ENCODE results near the gene CLCN1. TPM values are rescaled to one million over a fixed set of nuclear protein-coding genes. Genes with fewer than 3 reads are reported as not detected.

Gene CLCN1
- total RNA-seq, 2 donors from 2014 or later = 0.11 TPM; not detected in 1

DNA sequence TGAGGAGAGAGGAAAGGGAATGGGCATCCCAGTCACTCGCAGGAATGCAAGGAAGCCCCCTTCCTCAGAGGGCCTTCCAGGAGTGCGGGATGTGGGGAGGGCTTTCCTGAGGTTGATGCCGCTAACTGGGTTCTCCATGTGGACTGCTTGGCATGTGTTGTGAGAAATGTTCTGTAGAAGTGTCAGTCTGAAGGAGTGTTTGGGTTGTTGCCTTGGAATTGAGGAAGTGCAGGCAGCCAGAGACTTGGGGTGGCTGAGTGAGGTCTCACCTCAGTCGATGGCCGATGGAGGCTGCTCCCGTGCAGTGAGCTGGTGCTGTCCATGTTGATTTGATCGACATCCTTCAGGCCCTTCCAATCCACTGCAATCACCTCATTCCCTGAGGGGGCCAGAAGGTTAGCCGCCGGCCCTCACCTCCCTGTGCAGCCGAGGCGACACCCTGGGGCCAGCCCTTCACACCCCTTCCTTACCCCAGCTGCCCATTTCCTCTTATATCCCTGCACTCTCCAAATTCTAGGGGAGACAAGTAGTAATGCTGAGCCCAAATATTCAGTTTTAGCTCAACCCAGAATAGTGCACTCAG is 44.0 kb downstream of the CLCN1 start:
- Mint-ChIP-seq H3K4me1 (peaks cover 7% of the 10 kb centered on the region), H3K27me3 (peaks cover 17% of the 10 kb centered on the region), H3K27ac (no peak overlapping the region), H3K9me3 (no peaks in the 10 kb centered on the region), H3K36me3 (ENCODE audit: low read depth) (no peaks in the 10 kb centered on the region), H3K4me3 (peak overlapping the region; percentile 75)
- ATAC-seq (replicated peaks) = no peak

DNA sequence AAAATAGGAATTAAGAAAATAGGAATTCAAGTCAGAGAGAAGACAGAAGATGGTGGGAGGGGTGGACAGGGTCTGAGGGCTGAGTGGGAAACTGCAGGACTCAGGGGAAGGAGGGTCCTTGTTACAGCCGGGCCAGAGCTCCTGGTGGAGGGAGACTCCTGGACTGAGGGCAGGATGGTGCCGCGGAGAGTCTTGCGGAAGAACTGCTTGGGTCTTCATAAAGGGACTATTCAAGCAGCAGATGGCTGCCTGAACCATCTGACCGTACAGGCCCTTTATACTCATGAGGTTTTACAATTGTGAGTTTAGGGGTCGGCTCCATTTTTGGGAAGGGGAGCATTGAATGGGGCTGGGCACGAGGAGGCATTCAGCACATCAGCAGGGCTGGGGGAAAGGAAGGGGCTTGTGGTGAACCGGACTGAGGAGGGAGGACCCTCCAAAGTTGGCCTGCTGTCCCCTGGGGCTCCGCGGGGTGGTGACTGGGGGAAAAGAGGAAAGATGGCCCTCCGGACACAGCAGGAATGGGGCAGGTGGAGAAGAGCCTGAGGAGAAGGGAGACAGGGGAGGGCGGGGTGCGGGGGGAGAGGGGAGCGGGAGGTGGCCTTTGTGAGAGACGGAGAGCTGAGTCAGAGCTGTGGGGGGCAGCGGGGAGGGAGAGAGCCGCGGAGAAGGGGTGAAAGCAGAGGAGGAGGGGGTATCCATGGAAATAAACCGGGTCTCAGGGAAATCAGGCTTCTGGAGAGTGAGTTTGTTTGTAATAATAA is 45.1 kb downstream of the CLCN1 start:
- Mint-ChIP-seq H3K36me3 (ENCODE audit: low read depth) (no peaks in the 10 kb centered on the region), H3K27me3 (peaks cover 20% of the 10 kb centered on the region), H3K27ac (no peak overlapping the region), H3K4me3 (peak overlapping the region; percentile 75), H3K4me1 (peaks cover 7% of the 10 kb centered on the region), H3K9me3 (no peaks in the 10 kb centered on the region)
- ATAC-seq (replicated peaks) = no peak

DNA sequence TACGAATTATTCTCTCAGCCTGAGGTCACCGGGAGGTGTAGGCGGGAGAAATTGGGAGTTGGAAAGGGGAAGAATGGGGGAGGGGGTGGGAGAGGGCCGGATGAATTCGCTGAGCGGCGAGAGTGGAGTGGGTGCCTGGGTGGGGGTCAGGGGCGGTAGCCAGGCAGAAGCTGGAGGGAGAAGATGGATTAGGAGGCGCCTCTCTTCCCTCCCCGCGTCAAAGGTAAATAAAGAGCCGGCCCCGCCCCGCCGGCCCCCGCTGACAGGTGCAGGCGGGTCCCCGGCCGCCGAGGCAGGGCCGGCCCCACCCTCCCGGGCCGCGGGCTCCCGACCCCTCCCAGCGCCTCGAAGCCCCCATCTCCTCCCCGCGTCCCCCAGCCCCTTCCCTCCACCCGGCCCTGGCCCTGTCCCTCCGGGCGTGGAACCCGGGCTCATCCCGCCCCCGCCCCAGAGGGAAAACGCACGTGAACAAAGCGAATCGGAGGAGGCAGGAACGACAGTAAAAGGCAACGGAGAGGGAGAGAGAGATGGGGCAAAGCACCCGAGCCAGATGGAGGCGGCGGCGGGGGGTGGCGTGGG is 45.7 kb downstream of the CLCN1 start:
- Mint-ChIP-seq H3K27ac (no peak overlapping the region), H3K4me3 (peak overlapping the region; percentile 75), H3K27me3 (peaks cover 20% of the 10 kb centered on the region)

DNA sequence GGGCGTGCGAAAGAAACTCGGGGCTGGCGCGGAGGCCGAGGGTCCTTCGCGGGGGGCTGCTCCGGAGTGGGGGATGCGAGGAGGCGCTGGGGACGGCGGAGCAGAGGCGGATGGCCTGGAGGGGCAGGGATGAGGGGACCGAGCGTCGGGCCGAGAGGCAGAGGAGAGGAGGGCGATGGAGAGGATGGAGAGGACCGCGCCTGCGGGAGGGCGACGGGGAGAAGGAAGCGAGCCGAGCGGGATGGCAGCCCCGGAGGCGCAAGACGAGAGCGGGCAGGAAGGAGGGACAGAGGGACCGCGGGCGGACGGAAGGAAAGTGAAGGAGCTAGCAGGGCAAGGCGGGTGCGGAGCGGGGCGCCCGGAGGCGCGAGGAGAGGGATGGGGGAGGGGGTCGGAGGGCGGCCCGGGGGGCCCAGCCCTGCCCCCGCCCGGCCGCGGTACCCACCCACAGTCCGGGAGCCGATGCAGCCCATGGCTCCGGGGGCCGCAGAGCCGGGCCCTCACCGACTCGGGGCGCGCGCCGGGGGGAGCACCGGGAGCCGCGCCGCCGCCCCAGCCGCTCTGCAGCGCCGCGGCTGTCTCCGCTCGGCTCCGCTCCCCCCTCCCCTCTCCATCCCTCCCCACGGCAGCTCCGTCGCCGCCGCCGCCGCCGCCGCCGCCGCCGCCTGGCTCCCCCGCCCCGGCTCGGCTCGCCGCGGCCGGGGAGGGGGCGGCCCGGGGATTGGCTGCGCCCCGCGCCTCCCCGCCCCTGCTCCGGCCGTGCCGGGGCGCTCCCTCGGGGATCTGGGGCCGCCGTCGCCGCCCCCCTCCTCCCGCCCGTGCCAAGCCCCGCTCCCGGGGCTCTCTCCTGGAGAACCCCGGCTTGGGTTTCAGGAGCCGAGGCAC is 46.5 kb downstream of the CLCN1 start, which contains the start of gene FAM131B:
TSS of gene FAM131B (minus strand) at position 583 of the 885 bp plus-strand sequence. CDS start at position 473, 110 bp downstream.
- Mint-ChIP-seq H3K27me3 (peaks cover 20% of the 10 kb centered on the region), H3K27ac (peak within 1 kb of the TSS; percentile 15), H3K9me3 (no peaks in the 10 kb centered on the region), H3K4me1 (peaks cover 7% of the 10 kb centered on the region), H3K36me3 (ENCODE audit: low read depth) (no peaks in the 10 kb centered on the region), H3K4me3 (peak within 1 kb of the TSS; percentile 75)
- ATAC-seq (replicated peaks) = peak; percentile 71

More for the DNA sequence above, 45.7 kb downstream of the CLCN1 start:
- ATAC-seq (replicated peaks) = peak; percentile 27
- Mint-ChIP-seq H3K4me1 (peaks cover 7% of the 10 kb centered on the region), H3K36me3 (ENCODE audit: low read depth) (no peaks in the 10 kb centered on the region), H3K9me3 (no peaks in the 10 kb centered on the region)

DNA sequence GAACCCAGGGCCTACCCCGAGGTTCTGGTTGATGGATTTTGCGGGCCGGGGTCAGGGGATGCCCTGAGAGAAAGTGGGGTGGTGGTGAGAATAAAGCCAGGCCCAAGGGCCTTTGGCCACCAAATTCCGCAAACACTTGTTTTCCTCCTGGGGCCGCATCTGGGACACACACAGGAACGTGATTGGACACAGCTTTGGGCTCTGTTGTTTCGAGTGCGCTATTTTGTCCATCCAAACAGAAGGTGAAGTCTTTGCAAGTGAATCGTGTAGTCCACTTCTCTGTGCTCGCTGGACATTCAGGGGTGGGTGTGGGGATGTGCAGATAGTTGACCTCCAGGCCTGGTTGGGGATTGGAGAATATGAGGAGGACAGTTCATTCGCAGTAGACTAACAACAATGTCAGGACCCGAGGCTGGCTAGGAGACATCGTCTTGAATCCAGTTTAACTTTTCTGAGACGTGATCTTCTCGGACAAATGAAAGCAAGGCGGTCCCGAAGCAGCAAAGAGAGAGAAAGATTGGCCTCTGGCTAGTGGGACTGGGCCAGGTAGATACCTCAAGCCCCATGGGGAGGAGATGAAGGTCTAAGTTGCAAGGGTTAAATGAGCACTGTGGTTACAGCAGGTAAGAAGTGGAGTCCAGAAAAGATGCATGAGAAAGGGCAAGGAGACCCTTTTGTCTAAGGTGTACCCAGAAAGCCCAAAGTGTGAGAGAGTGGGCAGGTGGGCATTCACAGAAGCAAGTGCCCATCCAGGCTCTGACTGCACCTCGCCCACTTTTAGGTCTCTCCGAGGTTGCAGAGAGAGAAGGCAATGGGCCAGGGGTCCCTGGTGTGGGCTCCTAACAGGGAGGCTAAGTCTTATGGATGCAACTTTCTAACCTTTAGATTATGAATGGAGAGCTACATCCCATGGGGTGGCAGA is 47.4 kb downstream of the CLCN1 start:
- no peak for ATAC-seq (replicated peaks)
- Mint-ChIP-seq H3K4me1 (peaks cover 7% of the 10 kb centered on the region), H3K27ac (peak overlapping the region; percentile 15), H3K36me3 (ENCODE audit: low read depth) (no peaks in the 10 kb centered on the region), H3K4me3 (peak overlapping the region; percentile 68), H3K27me3 (peaks cover 20% of the 10 kb centered on the region), H3K9me3 (no peaks in the 10 kb centered on the region)

DNA sequence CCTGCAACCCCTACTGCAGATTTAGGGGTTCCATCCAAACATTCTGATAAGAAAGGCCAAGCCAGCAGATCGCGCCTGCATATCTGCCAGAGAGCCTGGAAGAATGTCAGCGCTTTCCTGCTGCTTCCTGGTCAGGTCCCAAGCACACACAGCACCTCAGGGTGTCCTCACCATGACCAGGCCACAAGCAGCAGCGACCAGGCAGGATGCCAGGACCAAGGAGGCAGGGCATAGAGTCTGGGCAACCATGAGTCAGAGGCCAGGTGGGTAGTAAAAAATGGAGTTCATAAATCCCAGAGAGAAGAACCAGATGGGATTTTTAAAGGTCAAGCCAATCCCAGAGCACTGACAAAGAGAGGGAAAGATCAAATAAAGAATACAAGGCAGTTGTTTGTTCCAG is 52.1 kb downstream of the CLCN1 start:
- Mint-ChIP-seq H3K4me1 (peaks cover 17% of the 10 kb centered on the region), H3K9me3 (no peaks in the 10 kb centered on the region), H3K4me3 (no peak overlapping the region), H3K27me3 (peaks cover 20% of the 10 kb centered on the region), H3K36me3 (ENCODE audit: low read depth) (no peaks in the 10 kb centered on the region), H3K27ac (no peak overlapping the region)
- ATAC-seq (replicated peaks) = no peak

DNA sequence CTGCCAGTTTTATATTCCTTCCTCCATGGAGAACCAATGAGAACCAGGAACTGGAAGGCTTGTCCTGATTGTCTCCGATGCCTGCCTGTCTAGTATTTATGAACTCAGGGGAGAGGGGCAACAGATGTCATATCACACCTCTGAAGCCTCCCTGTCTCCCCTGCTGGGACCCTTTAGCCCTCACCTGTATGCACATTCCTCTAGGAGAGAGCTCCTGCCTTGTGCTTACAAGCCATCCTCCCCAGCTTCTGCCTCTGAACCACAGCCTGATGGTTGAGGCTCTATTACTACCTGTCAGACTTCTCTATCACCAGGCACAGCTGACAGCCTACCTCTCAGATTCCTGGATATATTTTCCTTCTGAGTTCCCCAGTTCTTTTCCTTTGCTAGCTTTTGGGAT is 52.5 kb downstream of the CLCN1 start:
- no peak overlapping the region for H3K27ac Mint-ChIP-seq
- peaks cover 16% of the 10 kb centered on the region for H3K27me3 Mint-ChIP-seq
- H3K4me3 Mint-ChIP-seq = no peak overlapping the region
- H3K9me3 Mint-ChIP-seq = no peaks in the 10 kb centered on the region
- no peak for ATAC-seq (replicated peaks)
- peaks cover 17% of the 10 kb centered on the region for H3K4me1 Mint-ChIP-seq
- no peaks in the 10 kb centered on the region for H3K36me3 Mint-ChIP-seq (ENCODE audit: low read depth)

DNA sequence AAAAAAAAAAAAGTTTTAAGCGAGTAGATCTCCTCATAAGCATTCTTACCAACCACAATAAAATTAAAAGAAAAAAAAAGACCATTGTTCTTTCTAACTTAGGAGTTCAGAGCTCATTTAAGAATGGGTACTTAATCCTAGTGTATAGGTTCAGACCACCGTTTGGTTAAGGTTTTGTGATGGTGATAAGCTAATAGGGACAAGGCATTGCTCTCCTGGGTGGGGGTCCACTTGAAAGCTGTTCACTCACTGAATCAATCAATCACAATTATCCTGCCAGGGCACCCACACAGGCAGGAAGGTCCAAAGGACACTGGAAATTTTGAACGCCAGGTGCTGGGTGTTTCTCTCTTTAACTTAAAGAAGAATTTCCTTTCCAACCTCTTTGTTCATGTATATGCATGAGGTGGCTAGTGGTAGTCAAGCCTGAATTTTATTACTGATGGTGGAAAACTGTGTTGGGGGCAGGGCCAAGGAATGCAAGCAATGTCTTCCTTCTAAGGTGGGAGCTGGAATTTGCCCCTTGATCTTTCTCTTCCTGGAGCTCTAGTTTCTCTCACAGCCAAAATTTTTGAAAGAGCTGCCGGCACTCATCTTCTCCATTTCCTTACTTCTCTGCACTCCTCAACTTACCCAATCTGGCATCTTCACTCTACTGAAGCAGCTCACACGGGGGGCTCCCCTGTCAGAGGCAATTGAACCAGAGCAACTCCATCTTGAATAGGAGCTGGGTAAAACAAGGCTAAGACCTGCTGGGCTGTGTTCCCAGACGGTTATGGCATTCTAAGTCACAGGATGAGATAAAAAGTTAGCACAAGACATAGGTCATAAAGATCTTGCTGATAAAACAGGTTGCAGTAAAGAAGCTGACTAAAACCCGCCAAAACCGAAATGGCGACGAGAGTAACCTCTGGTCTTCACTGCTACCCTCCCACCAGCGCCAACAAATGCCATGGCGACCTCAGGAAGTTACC is 54.1 kb downstream of the CLCN1 start:
- Mint-ChIP-seq H3K4me1 (peaks cover 28% of the 10 kb centered on the region), H3K4me3 (no peak overlapping the region), H3K9me3 (no peaks in the 10 kb centered on the region), H3K27me3 (peaks cover 2% of the 10 kb centered on the region), H3K36me3 (ENCODE audit: low read depth) (no peaks in the 10 kb centered on the region), H3K27ac (peak overlapping the region; percentile 15)
- ATAC-seq (replicated peaks) = no peak

DNA sequence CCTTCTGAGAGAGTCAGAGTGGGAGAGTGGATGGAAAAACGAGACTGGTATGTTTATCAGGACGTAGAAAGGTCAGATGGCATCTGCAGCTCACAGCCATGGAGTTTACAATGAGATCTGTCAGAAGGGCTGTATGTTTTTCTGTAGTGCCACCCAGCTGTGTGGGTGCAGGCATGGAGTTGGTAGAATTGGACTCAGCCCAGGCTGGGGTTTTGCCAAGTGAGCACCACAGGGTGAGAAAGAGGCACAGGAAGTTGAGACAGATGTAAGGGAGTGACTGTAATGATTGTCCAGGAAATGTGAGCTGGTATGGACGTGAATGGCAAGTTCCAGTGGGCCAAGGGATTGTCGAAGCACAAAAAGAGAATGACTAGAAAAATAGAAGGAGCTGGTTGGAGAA is 56.2 kb downstream of the CLCN1 start:
- no peaks in the 10 kb centered on the region for H3K9me3 Mint-ChIP-seq
- H3K4me3 Mint-ChIP-seq = peak overlapping the region; percentile 55
- H3K27me3 Mint-ChIP-seq = no peaks in the 10 kb centered on the region
- peaks cover 40% of the 10 kb centered on the region for H3K4me1 Mint-ChIP-seq
- no peaks in the 10 kb centered on the region for H3K36me3 Mint-ChIP-seq (ENCODE audit: low read depth)
- peak overlapping the region; percentile 86 for H3K27ac Mint-ChIP-seq
- ATAC-seq (replicated peaks) = peak; percentile 89

DNA sequence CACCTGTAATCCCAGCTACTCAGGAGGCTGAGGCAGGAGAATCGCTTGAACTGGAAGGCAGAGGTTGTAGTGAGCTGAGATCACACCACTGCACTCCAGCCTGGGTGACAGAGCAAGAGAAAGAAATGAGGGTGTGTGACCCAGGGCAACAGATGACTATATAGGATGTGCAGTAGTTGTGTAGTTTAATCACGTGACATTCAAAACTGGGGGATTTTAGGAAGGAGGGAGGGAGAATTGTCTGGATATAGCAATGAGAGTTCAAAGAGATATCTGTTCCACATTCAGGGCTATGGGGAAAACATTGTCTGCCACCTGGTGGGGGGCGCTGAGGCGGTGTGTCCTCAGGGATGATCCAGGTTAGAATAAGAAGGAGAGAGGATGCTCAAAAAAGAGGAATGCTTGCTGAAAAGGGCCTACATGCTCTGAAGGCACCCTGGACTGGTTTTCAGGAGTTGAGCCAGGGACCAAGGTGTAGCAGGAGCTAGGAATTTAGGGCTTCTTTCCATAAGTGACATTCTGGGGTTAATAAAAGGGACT is 57.4 kb downstream of the CLCN1 start:
- Mint-ChIP-seq H3K4me1 (peaks cover 48% of the 10 kb centered on the region), H3K27ac (peak overlapping the region; percentile 73), H3K36me3 (ENCODE audit: low read depth) (no peaks in the 10 kb centered on the region), H3K4me3 (no peak overlapping the region), H3K27me3 (no peaks in the 10 kb centered on the region), H3K9me3 (no peaks in the 10 kb centered on the region)
- ATAC-seq (replicated peaks) = no peak

DNA sequence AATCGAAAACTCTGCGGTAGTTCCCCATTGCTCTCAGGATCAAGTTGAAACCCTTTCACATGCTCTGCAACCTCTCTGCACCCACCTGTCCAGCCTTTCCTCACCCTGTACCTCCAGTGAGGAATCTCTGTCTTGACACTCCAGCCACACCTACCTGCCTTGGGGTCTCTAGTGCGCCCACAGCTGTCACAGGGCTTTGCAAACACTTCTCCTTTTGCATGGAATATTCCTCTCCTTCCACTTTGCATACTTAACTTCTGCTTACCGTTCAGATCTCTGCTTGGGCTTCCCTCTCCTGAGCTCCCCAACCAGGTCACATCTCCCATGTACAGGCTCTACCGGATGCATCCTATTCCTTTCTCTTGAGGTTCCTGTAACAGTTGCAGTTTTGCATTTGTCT is 58.6 kb downstream of the CLCN1 start:
- Mint-ChIP-seq H3K4me3 (peak overlapping the region; percentile 62), H3K4me1 (peaks cover 58% of the 10 kb centered on the region), H3K27me3 (no peaks in the 10 kb centered on the region), H3K36me3 (ENCODE audit: low read depth) (peaks cover 5% of the 10 kb centered on the region), H3K9me3 (no peaks in the 10 kb centered on the region), H3K27ac (peak overlapping the region; percentile 92)
- ATAC-seq (replicated peaks) = no peak

DNA sequence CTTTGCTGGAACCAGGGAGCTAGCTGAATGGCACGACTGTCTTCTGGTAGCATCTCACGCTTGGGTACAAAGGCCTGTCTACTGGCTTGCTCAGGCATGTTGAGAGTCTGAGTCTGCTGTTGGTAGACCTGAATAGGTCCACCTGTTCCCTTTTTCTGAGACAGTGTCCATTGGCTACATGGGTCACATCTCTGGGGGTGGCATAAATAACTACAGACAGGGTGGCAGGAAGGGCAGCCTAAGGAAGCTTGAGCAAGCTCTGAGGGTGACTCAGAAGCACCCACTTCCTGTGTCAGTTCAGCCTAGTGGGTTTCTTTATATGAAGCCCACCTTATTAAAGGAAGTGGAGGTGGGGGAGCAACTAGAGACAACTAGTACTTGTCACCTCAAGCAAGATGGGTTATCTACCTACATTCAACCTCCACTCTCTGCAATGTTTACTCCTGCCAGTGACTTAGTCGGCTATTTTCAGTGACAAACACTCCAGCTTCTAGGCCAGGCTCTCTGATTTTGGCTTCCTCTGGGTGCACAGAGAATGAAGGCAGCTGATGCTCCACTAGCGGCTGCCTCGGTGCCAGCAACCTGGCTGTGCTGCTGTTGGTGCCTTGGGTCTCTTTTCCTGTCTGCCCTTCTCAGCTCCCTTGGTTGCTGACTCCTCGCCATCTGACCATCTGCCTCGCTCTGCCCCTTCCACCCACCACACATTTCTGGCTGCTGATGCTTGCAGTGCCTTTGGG is 59.6 kb downstream of the CLCN1 start:
- H3K27me3 Mint-ChIP-seq = no peaks in the 10 kb centered on the region
- H3K4me1 Mint-ChIP-seq = peaks cover 58% of the 10 kb centered on the region
- H3K27ac Mint-ChIP-seq = peak overlapping the region; percentile 92
- peak; percentile 48 for ATAC-seq (replicated peaks)
- H3K36me3 Mint-ChIP-seq (ENCODE audit: low read depth) = peaks cover 11% of the 10 kb centered on the region
- peak overlapping the region; percentile 62 for H3K4me3 Mint-ChIP-seq
- H3K9me3 Mint-ChIP-seq = no peaks in the 10 kb centered on the region

Measured in activated T-helper 17 cell treated with anti-CD3 and anti-CD28 coated beads, Interleukin-2, amount 50 U/mL, for 72 hours (primary cell).